ENCODE results near the gene NFIA.

NFIA gene

DNA sequence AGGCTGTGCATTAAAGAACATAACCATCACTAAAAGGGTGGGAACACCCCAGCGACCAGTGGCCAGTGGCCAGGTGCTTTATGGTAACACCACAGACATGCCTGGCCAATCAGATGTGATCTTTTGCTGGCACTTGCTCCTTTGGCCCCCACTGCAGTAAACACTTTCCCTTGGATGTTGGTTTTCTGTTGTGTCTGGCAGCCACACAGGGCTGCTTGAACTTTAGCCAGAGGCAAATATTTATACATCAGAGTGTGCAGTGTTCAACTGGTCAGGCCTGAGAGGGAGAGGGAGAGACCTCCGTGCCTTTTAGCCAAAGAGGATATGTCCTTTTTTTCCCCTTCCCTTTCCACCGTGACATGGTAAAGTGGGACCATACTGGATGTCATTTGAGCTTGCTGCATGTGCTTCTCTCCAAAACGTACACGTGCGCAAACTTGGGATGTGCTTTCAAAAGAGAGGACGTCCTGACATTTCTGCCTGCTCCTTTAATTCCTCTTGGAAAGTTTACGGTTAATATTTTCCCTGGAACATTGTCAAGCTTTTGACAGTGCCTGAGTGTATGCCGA, 101.2 kb downstream of the NFIA start:
- DNase-seq (ENCODE audit: low read depth), result no peak

DNA sequence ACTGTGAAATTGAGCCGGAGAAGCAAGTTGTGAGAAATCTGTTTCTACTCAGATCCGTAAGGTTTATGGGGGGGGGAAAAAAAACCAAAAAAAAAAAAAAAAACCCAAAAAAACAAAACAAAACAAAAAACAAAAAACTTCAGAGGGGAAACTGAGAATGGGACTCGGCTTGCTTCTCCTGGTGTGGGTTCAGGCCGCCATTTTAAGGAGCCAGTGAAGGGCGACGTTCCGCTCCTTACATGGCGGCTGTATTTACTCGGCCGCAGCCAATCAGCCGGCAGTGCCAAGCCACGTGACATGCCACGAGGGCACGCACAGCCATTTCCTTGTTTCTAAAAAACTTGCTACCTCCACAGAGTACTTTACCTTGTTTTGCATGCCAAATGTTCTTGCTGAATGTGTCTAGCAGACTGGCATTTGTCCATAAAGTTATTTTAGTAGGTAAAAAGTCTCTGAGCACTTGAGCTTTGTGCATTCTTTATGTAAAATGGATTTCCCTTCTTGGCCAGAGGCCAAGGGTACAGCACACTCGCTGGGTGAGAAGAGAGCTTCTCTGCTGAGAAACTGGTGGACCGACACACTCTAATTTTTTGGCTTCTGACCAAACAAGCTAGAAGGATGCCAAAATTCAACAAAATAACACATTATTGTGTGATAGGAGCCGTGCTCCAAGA, 101.8 kb downstream of the NFIA start:
- peak; percentile 27 for DNase-seq (ENCODE audit: low read depth)

DNA sequence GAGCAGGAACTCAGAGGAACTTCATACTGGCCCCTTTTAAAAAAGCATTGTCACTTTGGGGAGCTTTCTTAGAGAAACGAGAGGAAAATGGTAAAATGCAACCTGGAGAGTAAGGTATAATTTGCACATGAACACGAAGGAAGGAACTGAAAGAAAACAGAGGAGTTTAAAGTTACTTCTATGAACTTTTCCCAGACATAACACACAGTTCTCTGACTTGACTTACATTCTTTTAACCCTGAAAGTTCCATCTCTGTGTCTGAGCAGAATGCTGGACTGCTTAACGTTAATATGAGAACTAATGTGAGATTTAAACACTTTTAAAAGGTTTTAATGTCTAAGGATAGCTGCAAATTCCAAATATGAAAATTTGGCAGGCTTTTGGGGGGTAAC, 102.3 kb downstream of the NFIA start:
- no peak for DNase-seq (ENCODE audit: low read depth)

DNA sequence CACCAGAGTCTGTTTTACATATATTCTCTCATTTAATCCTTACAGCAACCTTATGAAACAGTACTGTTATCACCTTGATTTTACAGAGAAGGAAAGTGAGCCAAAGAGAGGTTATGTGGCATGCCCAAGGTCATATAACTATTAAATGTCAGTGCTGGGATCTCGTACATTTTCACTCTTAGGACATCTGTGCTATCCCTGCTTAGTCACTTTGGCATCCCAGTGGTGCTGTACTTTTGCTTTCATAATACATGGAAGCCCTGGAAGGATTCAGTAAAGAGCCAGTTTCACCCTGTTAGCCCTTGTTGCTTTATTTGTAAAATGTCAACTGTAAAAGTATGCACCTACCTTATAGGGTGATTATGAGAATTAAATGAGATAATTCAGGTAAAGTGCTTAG, 104.4 kb downstream of the NFIA start:
- no peak for DNase-seq (ENCODE audit: low read depth)

DNA sequence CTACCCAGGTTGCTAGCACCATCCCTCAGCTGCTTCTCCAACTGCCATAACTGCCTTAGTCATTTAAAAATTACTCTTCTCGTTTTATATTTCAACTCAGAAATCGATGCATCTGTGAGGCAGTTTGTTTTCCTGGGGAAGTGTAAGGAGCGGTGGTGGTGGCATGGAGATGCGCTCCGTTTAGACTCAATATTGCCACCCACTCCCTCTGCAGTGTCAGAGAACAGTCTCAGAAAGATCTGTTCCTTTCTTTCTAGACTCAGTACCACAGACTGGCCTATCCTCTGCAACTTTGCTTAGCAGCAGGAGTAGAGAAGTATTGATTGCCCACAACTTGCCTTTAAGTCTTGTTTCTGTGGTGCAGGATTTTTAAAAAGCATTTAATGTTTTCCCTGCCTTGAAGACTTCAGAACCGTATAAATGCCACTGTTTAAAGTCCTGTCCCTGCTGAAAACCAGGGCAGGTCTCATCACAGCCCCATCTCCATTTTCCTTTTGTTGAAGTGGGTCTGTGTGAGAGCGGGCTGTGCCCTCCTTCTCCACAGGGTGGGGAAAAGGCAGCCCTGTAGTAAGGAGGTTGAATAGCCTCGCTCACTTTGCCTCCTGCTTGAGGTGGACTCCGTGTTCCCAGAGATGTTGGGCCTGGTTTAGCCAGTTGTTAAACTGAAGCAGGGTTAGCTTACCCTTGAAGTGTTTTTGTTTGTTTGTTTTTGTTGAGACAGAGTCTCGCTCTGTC, 105.2 kb downstream of the NFIA start:
- DNase-seq (ENCODE audit: low read depth), result no peak

DNA sequence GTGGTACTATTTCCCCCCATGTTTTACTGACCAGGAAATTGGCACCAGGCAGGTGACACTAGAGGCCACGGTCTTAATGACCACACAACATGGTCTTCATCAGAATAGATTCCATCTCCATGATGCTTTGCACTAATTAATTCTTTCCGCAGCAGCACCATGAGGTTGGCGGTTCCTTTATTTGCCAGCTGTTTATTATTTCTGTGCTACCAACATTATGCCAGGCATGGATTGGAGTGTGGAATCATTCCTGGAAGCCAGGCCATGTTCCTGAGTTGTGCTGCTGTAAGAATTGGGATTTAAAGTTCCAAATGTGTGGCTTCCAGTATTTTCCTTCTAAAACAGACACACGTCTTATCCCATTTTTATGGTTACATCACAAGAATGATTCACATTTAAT, 107.8 kb downstream of the NFIA start:
- DNase-seq (ENCODE audit: low read depth), result no peak

DNA sequence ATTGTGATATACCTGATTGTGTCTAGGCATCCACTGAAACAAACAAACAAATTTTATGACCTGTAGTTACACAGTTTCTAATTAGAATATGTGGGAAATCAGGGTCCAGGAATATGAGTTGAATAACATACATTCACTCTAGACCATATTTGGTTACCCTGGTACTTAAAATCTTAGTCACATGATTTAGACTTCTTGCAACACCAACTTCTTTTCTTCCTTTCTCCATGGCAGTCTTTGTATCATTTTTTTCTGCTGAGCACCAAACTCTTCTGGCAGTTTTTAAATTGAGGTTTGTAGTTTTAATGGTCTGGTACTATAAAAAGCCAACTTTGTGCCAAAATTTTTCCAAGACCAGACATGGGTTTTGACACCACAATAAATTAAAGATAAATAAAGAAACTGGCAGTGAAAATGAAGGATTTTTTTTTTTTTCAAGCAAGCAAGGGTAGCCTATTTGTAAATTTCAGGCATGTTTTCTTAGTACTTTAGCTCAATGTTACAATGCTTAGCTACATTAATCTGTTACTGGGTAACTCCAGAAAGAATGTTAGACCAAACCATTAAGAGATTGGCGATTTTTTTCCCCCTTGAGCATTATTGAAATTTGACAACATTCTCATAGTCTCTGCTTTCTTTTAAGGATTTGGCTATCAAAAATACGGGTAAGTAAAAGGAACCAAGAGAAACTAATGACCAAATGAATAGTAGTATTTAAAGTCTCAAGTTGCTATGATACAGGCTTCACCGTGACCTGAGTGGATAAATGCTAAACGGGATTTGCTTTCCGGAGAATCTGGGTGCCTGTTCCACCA, 108.5 kb downstream of the NFIA start:
- DNase-seq (ENCODE audit: low read depth), result peak; percentile 51

DNA sequence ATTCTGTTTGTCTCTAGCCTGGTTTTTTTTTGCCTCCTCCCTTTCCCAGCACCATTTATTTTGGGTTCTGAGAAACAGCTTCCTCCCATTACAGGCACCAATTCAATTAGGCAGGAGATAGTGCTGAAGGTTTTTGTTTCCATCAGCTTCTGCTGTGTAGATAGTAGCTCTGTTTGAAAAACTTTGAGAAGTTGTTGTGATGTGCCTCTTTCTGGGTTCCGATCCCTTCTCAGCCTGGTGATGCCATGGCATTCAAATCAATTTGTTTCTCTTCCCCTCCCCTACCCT, 109.0 kb downstream of the NFIA start:
- DNase-seq (ENCODE audit: low read depth), result no peak

DNA sequence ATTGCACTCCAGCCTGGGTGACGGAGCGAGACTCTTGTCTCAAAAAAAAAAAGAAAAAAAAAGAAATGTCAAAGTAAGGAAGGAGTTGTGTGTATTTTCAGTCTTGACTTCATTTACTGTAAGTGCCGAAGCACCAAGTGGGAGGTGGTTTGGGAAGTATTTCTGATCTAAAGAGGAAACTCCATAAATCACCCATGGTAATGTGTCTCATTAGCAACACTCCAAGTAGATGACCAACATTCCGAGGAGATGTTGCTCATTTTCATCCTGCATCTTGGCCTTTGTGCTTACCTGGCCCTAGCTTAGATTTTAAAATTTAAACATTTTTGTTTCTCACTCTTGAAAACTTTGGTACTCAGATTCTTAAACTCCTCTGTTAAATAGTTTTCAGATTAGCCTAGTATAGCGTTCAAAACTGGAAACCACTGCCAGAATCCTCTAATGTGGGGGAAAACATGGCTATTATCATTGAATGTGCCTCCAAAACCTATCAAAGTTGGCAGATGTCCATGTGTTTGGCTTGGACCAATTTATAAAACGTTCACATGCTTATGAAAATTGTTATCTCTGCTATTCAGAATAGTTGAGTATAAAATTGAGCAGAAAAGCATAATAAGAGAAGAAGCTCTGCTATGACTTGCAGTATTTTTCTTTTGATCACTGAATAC, 110.4 kb downstream of the NFIA start:
- no peak for DNase-seq (ENCODE audit: low read depth)

DNA sequence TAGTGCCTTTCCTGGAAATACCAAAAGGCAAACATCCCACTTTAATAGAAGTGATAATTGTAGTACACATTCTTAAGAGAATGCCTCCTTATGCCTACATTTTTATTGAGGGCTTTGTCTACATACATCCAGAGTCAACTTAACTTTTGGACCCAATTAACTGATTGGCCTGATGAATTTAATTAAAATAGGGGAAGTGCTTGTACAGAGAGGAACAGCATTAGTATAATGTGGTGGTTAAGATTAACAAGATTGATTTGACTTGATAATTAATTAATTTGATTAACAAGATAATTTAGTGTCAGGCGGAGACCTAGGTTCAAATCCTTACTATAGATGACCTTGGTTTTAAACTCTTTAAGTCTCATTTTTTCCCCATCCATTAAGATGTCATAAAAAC, 111.4 kb downstream of the NFIA start:
- no peak for DNase-seq (ENCODE audit: low read depth)

DNA sequence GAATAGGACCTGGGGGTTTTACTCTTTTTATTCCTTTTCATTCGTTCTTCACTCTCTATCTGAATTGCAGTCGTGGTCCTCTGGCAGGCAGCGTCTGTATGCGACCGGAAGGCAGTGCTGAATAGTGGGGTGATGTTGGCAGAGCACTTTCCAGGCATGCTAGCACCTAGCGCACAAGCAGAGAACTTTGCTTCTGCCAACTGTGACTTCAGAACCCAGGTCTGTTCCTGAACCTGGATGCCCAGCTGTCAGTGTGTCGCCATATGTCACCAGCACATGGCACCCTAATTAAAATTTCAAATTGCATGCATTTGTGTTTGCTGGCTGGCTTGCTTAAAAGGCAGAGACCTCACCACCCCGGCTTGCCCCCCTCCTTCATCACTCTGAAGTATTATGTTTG, 116.2 kb downstream of the NFIA start:
- no peak for DNase-seq (ENCODE audit: low read depth)

DNA sequence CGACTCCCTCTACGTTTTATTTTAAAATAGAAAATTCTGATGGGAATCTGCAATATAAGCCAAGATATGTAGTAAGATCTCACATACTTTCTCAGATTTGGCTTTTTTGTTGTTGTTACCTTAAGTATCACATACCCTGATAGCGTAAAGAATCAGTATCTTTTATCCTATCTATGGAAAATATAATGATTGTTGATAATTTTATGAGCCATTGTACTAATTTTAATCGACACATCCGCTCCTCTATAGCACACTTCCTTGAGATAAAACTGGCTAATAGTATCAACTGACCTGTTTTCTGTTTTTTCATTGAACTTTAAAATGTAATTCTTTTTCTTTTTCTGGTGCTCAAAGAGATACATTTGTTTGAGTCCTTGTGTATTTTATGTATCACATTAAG, 118.7 kb downstream of the NFIA start:
- DNase-seq (ENCODE audit: low read depth), result no peak

DNA sequence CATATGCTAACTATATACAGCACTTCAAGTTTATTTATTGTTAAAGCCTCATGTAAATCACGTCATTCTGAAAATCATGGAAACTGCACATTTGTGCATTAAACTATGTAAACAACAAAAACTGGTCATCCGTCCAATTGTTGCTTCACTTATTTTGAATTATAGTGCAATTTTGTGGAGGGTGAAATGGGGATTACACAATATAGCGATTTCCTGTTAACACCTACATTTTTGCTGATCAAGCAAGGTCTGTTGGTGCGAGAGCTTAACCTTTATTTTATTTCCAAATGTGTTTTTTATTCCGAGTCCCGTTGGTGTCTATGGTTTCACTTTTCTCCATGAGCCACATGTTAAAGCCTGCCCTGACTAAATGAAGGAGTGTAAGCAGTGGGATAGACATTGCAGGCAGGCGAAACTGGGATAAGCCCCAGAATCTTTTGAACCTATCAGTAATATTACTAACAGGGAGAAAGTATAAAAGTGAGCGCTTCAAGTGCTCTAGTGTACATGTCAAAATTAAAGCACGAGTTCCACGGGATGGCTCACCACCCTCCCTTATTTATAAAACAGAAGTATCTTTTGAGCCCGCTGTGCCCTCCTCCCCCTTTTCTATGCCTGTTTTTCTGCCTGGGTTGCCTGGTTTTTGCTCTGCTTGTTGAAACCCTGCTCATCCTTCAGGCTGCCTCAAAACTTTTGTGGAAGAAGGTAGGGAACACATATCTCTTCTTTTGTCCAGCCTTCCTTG, 120.7 kb downstream of the NFIA start:
- no peak for DNase-seq (ENCODE audit: low read depth)

DNA sequence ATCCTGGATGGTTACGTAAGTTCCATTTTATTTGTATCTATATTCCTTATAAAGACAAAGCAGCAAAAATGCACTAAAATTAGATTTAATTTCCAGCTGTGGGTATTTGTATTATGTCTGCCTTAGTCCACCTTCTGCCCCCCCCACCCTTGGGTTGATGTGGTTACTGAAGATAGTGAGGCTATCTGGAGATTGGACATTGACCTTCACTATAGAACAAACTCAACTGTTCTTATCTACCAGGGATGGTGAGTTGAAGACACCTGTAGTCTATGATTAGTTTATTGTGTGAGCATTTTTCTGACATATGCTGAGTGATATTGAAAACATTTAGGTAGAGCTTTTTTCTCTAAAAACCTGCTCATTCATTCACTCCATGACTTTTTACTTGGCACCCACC, 122.2 kb downstream of the NFIA start:
- DNase-seq (ENCODE audit: low read depth), result no peak

DNA sequence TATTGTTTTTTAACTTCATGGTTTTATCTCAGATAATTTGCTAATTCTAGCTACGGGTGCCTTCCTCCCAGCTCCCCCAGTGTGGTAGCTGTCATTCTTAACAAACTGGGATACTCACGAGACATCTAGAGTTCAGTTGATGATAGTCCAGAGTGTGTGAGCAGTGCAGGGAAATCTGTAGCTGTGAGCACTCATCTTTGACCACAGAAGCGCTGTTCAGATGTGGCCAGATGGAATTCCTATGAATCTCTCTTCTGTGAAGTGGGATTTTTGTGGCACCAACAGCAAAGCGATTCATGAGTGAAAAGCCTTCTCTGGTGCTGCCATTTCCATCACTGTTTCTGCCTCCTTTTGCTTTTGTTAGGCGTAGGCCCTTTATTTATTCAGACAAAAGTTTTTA, 125.1 kb downstream of the NFIA start:
- no peak for DNase-seq (ENCODE audit: low read depth)

DNA sequence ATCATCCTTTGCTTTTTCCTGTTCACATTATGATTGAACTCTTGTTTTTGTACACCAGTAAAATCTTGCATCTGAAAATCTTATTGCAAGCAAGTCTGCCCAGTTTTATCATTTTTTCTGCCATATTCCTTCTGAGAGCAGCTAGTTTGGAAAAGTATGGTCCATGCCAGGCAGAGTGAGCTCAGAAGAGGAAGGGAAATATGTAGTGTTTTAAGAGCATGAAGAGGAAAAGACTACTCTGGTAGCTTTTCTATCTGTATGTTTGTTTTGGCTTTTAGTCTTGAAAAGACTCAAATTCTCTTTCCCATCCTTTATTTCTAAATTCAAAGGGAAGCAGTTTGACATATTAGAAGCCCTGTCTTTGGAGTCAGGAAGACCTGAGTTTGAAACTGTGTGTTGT, 125.8 kb downstream of the NFIA start:
- no peak for DNase-seq (ENCODE audit: low read depth)

DNA sequence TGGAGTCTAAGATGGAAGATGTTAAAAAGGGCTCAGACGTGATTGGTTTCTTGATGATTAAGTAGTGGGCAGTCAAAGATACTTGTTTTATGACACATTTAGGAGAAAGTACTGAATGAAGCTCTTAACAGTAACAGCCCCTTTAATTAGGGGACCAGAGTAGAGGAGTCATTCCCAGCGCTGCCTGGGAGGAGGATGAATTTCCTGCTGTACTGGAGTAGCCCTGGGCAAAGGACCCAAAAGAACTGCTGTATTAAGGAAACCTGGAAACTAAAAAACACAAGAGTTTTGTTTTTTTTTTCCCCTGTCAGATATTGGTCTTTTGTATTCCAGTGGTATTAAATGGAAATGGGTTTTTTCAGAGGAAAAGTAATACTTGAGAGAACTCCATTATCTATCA, 126.5 kb downstream of the NFIA start:
- no peak for DNase-seq (ENCODE audit: low read depth)

DNA sequence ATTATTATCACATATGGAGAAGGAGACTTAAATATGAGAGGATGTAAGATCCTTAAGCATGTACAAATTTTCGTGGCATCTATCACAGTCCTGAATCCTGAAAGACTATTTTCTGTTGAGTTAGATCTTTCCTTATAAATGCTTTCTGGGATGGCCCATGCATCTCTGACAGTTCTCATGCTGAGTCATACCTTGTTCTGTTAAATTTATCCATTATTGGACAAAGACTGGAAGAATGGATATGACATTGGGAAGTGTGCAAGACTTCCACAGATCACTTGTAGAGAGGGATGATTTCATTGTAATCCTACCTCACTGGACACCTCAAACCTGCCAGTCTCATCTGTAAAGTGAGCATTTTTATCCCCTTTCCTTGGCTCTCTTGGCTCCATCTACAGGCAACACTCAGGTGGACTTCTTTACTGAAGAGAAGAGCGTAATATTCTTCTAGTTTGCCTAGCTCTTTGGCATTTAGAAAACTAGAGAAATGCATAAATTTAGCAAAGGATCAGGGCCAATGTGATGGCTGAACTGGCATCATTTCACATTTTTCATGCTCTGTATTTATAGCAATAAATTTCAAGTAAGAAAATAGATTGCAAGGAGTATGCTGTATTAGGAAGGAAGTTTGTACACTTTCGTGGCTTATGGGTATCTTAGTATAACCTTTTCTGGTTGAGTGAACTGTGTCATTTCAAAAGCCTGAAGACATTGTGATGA, 128.2 kb downstream of the NFIA start:
- no peak for DNase-seq (ENCODE audit: low read depth)

DNA sequence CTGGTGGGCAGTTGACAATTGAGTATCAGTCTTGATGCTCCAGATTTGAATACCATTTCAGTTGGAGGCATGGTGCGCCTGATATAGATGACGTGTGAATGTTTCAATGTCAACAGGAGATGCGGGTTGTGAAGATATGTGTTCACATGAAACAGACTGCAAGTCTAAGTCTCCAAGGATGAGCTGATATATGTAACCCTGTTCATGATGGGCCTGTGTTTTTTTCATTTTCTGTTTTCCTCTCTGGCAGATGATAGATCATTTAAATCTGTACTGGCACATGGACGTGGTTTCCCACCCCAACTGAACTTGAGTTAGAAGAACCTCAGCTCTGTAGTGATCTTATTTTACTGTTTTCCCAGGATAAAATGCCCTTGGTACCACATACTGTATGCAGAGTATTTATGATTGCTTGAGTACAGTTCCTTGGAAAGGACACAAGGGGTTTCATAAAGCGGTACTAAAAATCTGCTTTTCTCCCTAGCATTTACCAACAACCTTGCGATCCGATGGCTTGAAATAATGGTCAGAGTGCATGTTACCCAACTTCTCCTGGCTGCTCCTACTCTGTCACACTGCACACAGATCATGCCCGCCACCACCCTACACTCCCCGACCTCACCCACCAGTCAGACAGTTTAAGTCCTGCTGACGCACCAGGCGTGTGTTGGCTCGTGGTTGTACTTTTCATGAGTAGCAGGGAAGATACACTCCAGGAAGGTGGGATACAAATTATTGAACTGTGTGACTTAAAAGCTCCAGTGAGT, 131.1 kb downstream of the NFIA start:
- DNase-seq (ENCODE audit: low read depth), result no peak

DNA sequence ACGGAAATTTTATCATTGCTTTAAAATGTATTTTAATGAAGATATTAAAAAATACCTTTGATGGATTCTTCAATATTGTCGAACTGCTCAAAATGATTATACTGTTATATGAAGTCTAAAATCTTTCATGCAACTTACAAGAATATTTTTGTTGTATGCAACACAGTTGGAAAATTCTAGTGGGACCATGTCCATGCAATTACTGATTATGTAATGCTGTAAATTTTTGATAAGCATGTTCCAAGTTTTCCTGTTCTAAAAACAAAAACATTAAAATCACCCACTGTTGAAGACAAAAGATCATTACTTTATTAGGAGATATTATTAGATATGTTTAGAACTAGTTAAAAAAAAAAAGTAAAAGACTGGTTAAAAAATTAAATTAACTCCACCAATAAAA, 132.8 kb downstream of the NFIA start:
- no peak for DNase-seq (ENCODE audit: low read depth)

All from GM04503 (cell line).